ENCODE data around the gene DSCAML1.

GRCh38 chr11:117456027-117456720, 340.8 kb downstream of the DSCAML1 start:
- TF ChIP-seq SPI1 (IDR thresholded peaks at IDR 0.05; ENCODE audit: low read depth, low read length), result no peak
- TF ChIP-seq POLR2A (IDR thresholded peaks at IDR 0.05; ENCODE audit: low read depth, low read length), result no peak
- TF ChIP-seq TAF1 (IDR thresholded peaks at IDR 0.05; ENCODE audit: low read depth, low read length), result no peak

Data from GM12891 (cell line).